Cardiac muscle cell (in vitro differentiated cells and primary cell): ENCODE measurements around the gene FOXF2. TPM values are rescaled to one million over a fixed set of nuclear protein-coding genes. Genes with fewer than 3 reads are reported as not detected.

ENCODE experiments used
- DNase-seq, 2 donors: peaks; one replicate each; pipeline versions ENCODE4 v3.0.0 to v3.0.0-alpha.2; 2010 to 2017; ENCODE audit warnings: low read depth in 1 of 2, low spot score in 1 of 2
- H3K27ac ChIP-seq: fragments of 200-600 bp; sonication (generic); 2 replicates; pipeline ENCODE4 v1.5.1; 2016
- H3K27me3 ChIP-seq: fragments of 200-600 bp; sonication (generic); 2 replicates; pipeline ENCODE4 v1.6.0; 2016; ENCODE audit warnings: control low read depth
- H3K36me3 ChIP-seq: fragments of 200-600 bp; sonication (generic); 2 replicates; pipeline ENCODE4 v1.5.1; 2016; ENCODE audit warnings: control low read depth
- H3K4me1 ChIP-seq: fragments of 200-600 bp; sonication (generic); 2 replicates; pipeline ENCODE4 v1.8.1; 2017; ENCODE audit warnings: low read depth, mild to moderate bottlenecking, mixed run types
- H3K4me3 ChIP-seq: fragments of 200-600 bp; sonication (generic); 2 replicates; pipeline ENCODE4 v1.5.1; 2016; ENCODE audit warnings: mild to moderate bottlenecking
- H3K9me3 ChIP-seq: fragments of 200-600 bp; sonication (generic); 2 replicates; pipeline ENCODE4 v1.5.1; 2017; ENCODE audit warnings: low read depth, mild to moderate bottlenecking, control low read depth
- CTCF ChIP-seq: IDR thresholded peaks from 2 replicates; pipeline ENCODE4 v1.5.1; 2012; ENCODE audit warnings: low read depth, mild to moderate bottlenecking, low read length
- polyA plus RNA-seq: library from polyadenylated mRNA; unstranded; fragments of >200 nt; fragmentation: Nextera tagmentation; extraction: Ambion mirVana; gene quantifications from 2 replicates; pipeline ENCODE4 v1.2.1, GENCODE V29; 2016
- total RNA-seq: library from RNA; depleted of rRNA; stranded (reverse); fragments of >200 nt; gene quantifications from 2 replicates; pipeline ENCODE4 v1.2.3, GENCODE V29; 2016

Gene FOXF2
- total and polyA plus RNA-seq, 2 experiments from 2014 or later, result 0.09 to 0.16 TPM

- no peak for TF ChIP-seq CTCF
- no peaks in the 10 kb centered on the region for H3K36me3 ChIP-seq
- DNase-seq, result no peak
Measured at GRCh38 chr6:1418471-1419191, 29.3 kb downstream of the FOXF2 start.

GRCh38 chr6:1420382-1420781 lies 31.0 kb downstream of the FOXF2 start:
- Histone ChIP-seq H3K4me3 (no peak overlapping the region), H3K27me3 (no peaks in the 10 kb centered on the region), H3K9me3 (no peaks in the 10 kb centered on the region), H3K36me3 (no peaks in the 10 kb centered on the region), H3K4me1 (no peaks in the 10 kb centered on the region), H3K27ac (no peak overlapping the region)
- TF ChIP-seq CTCF, result no peak
- DNase-seq, result no peak

More at GRCh38 chr6:1418471-1419191, 29.3 kb downstream of the FOXF2 start:
- Histone ChIP-seq H3K4me1 (no peaks in the 10 kb centered on the region), H3K9me3 (no peaks in the 10 kb centered on the region), H3K27ac (no peak overlapping the region), H3K27me3 (no peaks in the 10 kb centered on the region), H3K4me3 (no peak overlapping the region)

GRCh38 chr6:1422290-1422689 lies 32.9 kb downstream of the FOXF2 start:
- TF ChIP-seq CTCF, result no peak
- DNase-seq, result no peak
- no peak overlapping the region for H3K4me3 ChIP-seq
- no peak overlapping the region for H3K27ac ChIP-seq
- no peaks in the 10 kb centered on the region for H3K9me3 ChIP-seq
- H3K27me3 ChIP-seq, result no peaks in the 10 kb centered on the region
- H3K36me3 ChIP-seq, result no peaks in the 10 kb centered on the region
- no peaks in the 10 kb centered on the region for H3K4me1 ChIP-seq

- H3K4me1 ChIP-seq, result no peaks in the 10 kb centered on the region
- no peaks in the 10 kb centered on the region for H3K9me3 ChIP-seq
- no peak overlapping the region for H3K4me3 ChIP-seq
- H3K36me3 ChIP-seq, result no peaks in the 10 kb centered on the region
- TF ChIP-seq CTCF, result no peak
- DNase-seq, result no peak
- no peak overlapping the region for H3K27ac ChIP-seq
- no peaks in the 10 kb centered on the region for H3K27me3 ChIP-seq
Measured at GRCh38 chr6:1423578-1423977, 34.2 kb downstream of the FOXF2 start.

- H3K36me3 ChIP-seq, result no peaks in the 10 kb centered on the region
- no peaks in the 10 kb centered on the region for H3K27me3 ChIP-seq
- peak; percentile 66 to 71 for DNase-seq
- H3K4me1 ChIP-seq, result no peaks in the 10 kb centered on the region
- peak; percentile 72 for TF ChIP-seq CTCF
- no peaks in the 10 kb centered on the region for H3K9me3 ChIP-seq
- H3K4me3 ChIP-seq, result no peak overlapping the region
- no peak overlapping the region for H3K27ac ChIP-seq
Measured at GRCh38 chr6:1424306-1424927, 35.0 kb downstream of the FOXF2 start.
